H9 (cell line): ENCODE measurements around the gene GAS2. TPM values are rescaled to one million over a fixed set of nuclear protein-coding genes. Genes with fewer than 3 reads are reported as not detected.
A peak's percentile ranks its signal among the peaks of the same experiment; 100 is the strongest.

ENCODE experiments used
- DNase-seq: peaks from one replicate; pipeline ENCODE4 v3.0.0-alpha.2; 2017
- H2AFZ ChIP-seq: one replicate; pipeline ENCODE4 v1.6.1; 2013; ENCODE audit warnings: mild to moderate bottlenecking, low read length, control low read depth, moderate library complexity
- H2AK5ac ChIP-seq: 2 replicates; pipeline ENCODE4 v1.6.1; 2013; ENCODE audit warnings: low read length, control low read depth, mixed read lengths; ENCODE audit not compliant: insufficient read length
- H2BK120ac ChIP-seq: one replicate; pipeline ENCODE4 v1.6.1; 2013; ENCODE audit warnings: low read depth, mild to moderate bottlenecking, low read length, control low read depth, inconsistent platforms; ENCODE audit not compliant: poor library complexity, severe bottlenecking
- H2BK12ac ChIP-seq: 2 replicates; pipeline ENCODE4 v1.6.1; 2013; ENCODE audit warnings: low read length, control low read depth, mixed read lengths, low read depth; ENCODE audit not compliant: insufficient read length
- H2BK15ac ChIP-seq: 2 replicates; pipeline ENCODE4 v1.6.1; 2013; ENCODE audit warnings: low read depth, low read length, control low read depth
- H2BK20ac ChIP-seq: one replicate; pipeline ENCODE4 v1.6.1; 2013; ENCODE audit warnings: low read depth, mild to moderate bottlenecking, low read length, control low read depth, inconsistent platforms; ENCODE audit not compliant: poor library complexity, severe bottlenecking
- H2BK5ac ChIP-seq: 2 replicates; pipeline ENCODE4 v1.6.1; 2013; ENCODE audit warnings: low read length, control low read depth, mixed read lengths; ENCODE audit not compliant: insufficient read length
- H3K14ac ChIP-seq: 2 replicates; pipeline ENCODE4 v1.6.1; 2013; ENCODE audit warnings: low read length, control low read depth; ENCODE audit not compliant: insufficient read depth
- H3K18ac ChIP-seq: 2 replicates; pipeline ENCODE4 v1.6.1; 2013; ENCODE audit warnings: low read depth, mild to moderate bottlenecking, mixed read lengths, low read length, control low read depth; ENCODE audit not compliant: insufficient read length
- H3K23ac ChIP-seq: 2 replicates; pipeline ENCODE4 v1.6.1; 2013; ENCODE audit warnings: low read length, control low read depth, mixed read lengths, low read depth; ENCODE audit not compliant: insufficient read length
- H3K23me2 ChIP-seq: 2 replicates; pipeline ENCODE4 v1.6.1; 2013; ENCODE audit warnings: low read depth, mild to moderate bottlenecking, mixed read lengths, low read length, control low read depth; ENCODE audit not compliant: insufficient read length, poor library complexity, severe bottlenecking
- H3K27ac ChIP-seq: 2 replicates; pipeline ENCODE4 v1.5.1; 2013; ENCODE audit warnings: low read length, control low read depth, mixed read lengths, low read depth; ENCODE audit not compliant: insufficient read length
- H3K27me3 ChIP-seq: 2 replicates; pipeline ENCODE4 v1.6.1; 2013; ENCODE audit warnings: low read length, control low read depth, inconsistent platforms; ENCODE audit not compliant: insufficient read depth
- H3K4ac ChIP-seq: 2 replicates; pipeline ENCODE4 v1.6.1; 2013; ENCODE audit warnings: low read depth, mild to moderate bottlenecking, control low read depth, inconsistent platforms, low read length, moderate library complexity
- H3K4me1 ChIP-seq: 2 replicates; pipeline ENCODE4 v1.6.1; 2013; ENCODE audit warnings: low read length, control low read depth, inconsistent platforms; ENCODE audit not compliant: insufficient read depth
- H3K4me2 ChIP-seq: 2 replicates; pipeline ENCODE4 v1.6.1; 2013; ENCODE audit warnings: low read length, control low read depth, mixed read lengths; ENCODE audit not compliant: insufficient read length, insufficient read depth
- H3K56ac ChIP-seq: 2 replicates; pipeline ENCODE4 v1.6.1; 2013; ENCODE audit warnings: low read depth, mild to moderate bottlenecking, mixed read lengths, low read length, control low read depth; ENCODE audit not compliant: insufficient read length
- H3K79me1 ChIP-seq: 2 replicates; pipeline ENCODE4 v1.6.1; 2013; ENCODE audit warnings: low read depth, mild to moderate bottlenecking, moderate library complexity, low read length, control low read depth, inconsistent platforms; ENCODE audit not compliant: insufficient read depth, poor library complexity, severe bottlenecking
- H3K79me2 ChIP-seq: 2 replicates; pipeline ENCODE4 v1.6.1; 2013; ENCODE audit warnings: low read length, control low read depth, inconsistent platforms; ENCODE audit not compliant: insufficient read depth
- H3K9ac ChIP-seq: 2 replicates; pipeline ENCODE4 v1.6.1; 2013; ENCODE audit warnings: low read length, control low read depth, mixed read lengths; ENCODE audit not compliant: insufficient read length; ENCODE audit errors: extremely low read depth
- H3K9me3 ChIP-seq: one replicate; pipeline ENCODE4 v1.6.1; 2013; ENCODE audit warnings: low read depth, low read length, inconsistent platforms; ENCODE audit not compliant: control insufficient read depth
- H3T11ph ChIP-seq: one replicate; pipeline ENCODE4 v1.6.1; 2013; ENCODE audit warnings: mild to moderate bottlenecking, low read length, control low read depth, inconsistent platforms
- H4K20me1 ChIP-seq: one replicate; pipeline ENCODE4 v1.6.1; 2013; ENCODE audit not compliant: control insufficient read depth, insufficient read length, insufficient read depth
- H4K5ac ChIP-seq: 2 replicates; pipeline ENCODE4 v1.6.1; 2013; ENCODE audit warnings: low read depth, mild to moderate bottlenecking, mixed read lengths, low read length, control low read depth; ENCODE audit not compliant: insufficient read length
- H4K8ac ChIP-seq: replicated peaks from 2 replicates; pipeline ENCODE4 v1.6.1; 2013; ENCODE audit warnings: low read length, control low read depth, mixed read lengths, low read depth; ENCODE audit not compliant: insufficient read length
- H4K91ac ChIP-seq: 2 replicates; pipeline ENCODE4 v1.6.1; 2013; ENCODE audit warnings: low read depth, mild to moderate bottlenecking, moderate library complexity, mixed read lengths, low read length, control low read depth; ENCODE audit not compliant: insufficient read length
- H3K27ac Mint-ChIP-seq, 3 experiments: 2 replicates in 2 of 3; 3 replicates in 1 of 3; pipeline ENCODE4 v1.8.0; 2020 to 2021; ENCODE audit warnings: mixed read lengths in 3 of 3, mild to moderate bottlenecking in 1 of 3, moderate library complexity in 1 of 3
- H3K27me3 Mint-ChIP-seq: 2 replicates; pipeline ENCODE4 v1.8.0; 2021; ENCODE audit warnings: low read depth, mild to moderate bottlenecking, moderate library complexity, mixed read lengths
- H3K36me3 Mint-ChIP-seq, 3 experiments: 2 replicates in 2 of 3; 3 replicates in 1 of 3; pipeline ENCODE4 v1.8.0; 2020 to 2021; ENCODE audit warnings: low read depth in 3 of 3, mixed read lengths in 3 of 3; ENCODE audit not compliant: insufficient read depth in 1 of 3
- H3K4me1 Mint-ChIP-seq, 2 experiments: 2 replicates each; pipeline ENCODE4 v1.8.0; 2020; ENCODE audit warnings: mixed read lengths in 2 of 2
- H3K4me3 Mint-ChIP-seq, 2 experiments: 2 replicates in 1 of 2; 3 replicates in 1 of 2; pipeline ENCODE4 v1.8.0; 2020 to 2021; ENCODE audit warnings: mild to moderate bottlenecking in 2 of 2, mixed read lengths in 2 of 2, moderate library complexity in 1 of 2
- H3K9me3 Mint-ChIP-seq, 2 experiments: 2 replicates in 1 of 2; 3 replicates in 1 of 2; pipeline ENCODE4 v1.8.0; 2020; ENCODE audit warnings: mild to moderate bottlenecking in 2 of 2, mixed read lengths in 2 of 2, moderate library complexity in 1 of 2
- WGBS: extraction: QIAGEN DNeasy Blood & Tissue Kit; methylation state at CpG from one replicate; pipeline ENCODE4 v1.1.7; 2013; ENCODE audit warnings: missing lambda C conversion rate, low lambda C conversion rate, mixed read lengths; ENCODE audit not compliant: insufficient read length; ENCODE audit errors: extremely low coverage; 5-methylcytosine and 5-hydroxymethylcytosine counted together
- total RNA-seq: library from RNA; stranded (reverse); gene quantifications from 2 replicates; pipeline ENCODE4 v1.2.1, GENCODE V29; 2021
- TF ChIP-seq, protein P1 (sequence below): fragments of 200-600 bp; sonication (generic); conservative IDR thresholded peaks from 3 replicates; pipeline ENCODE4 v1.8.0; 2021; ENCODE audit warnings: antibody characterized with exemption, mild to moderate bottlenecking

The GAS2 gene
- total RNA-seq, 1 experiment from 2014 or later: 1.7 TPM

GRCh38 chr11:22828373-22828772, 162.0 kb downstream of the GAS2 start:
- no peaks in the 10 kb centered on the region for H3K79me1 ChIP-seq

More at GRCh38 chr11:22828373-22828772, 162.0 kb downstream of the GAS2 start:
- Mint-ChIP-seq H3K4me1 (peaks cover 13 to 26% of the 10 kb centered on the region in 2 experiments), H3K4me3 (peak overlapping the region; percentile 85 to 93), H3K9me3 (no peaks in the 10 kb centered on the region), H3K36me3 (no peaks in the 10 kb centered on the region), H3K27me3 (peaks cover 14% of the 10 kb centered on the region), H3K27ac (no peak overlapping the region)
- TF ChIP-seq, protein P1, sequence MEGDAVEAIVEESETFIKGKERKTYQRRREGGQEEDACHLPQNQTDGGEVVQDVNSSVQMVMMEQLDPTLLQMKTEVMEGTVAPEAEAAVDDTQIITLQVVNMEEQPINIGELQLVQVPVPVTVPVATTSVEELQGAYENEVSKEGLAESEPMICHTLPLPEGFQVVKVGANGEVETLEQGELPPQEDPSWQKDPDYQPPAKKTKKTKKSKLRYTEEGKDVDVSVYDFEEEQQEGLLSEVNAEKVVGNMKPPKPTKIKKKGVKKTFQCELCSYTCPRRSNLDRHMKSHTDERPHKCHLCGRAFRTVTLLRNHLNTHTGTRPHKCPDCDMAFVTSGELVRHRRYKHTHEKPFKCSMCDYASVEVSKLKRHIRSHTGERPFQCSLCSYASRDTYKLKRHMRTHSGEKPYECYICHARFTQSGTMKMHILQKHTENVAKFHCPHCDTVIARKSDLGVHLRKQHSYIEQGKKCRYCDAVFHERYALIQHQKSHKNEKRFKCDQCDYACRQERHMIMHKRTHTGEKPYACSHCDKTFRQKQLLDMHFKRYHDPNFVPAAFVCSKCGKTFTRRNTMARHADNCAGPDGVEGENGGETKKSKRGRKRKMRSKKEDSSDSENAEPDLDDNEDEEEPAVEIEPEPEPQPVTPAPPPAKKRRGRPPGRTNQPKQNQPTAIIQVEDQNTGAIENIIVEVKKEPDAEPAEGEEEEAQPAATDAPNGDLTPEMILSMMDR: no peak
- Histone ChIP-seq H2AK5ac (no peak overlapping the region), H3K18ac (no peak overlapping the region), H2BK5ac (no peak overlapping the region), H4K91ac (no peak overlapping the region), H3K4me2 (no peak overlapping the region), H4K5ac (no peak overlapping the region), H3K23ac (no peak overlapping the region), H3K56ac (no peak overlapping the region), H4K20me1 (no peaks in the 10 kb centered on the region), H3K9ac (no peak overlapping the region), H2BK120ac (no peak overlapping the region), H2AFZ (no peak overlapping the region), H3K14ac (no peak overlapping the region), H3K4ac (no peak overlapping the region), H2BK15ac (no peak overlapping the region), H2BK12ac (no peak overlapping the region), H3K79me2 (no peaks in the 10 kb centered on the region), H2BK20ac (no peak overlapping the region), H3K27ac (no peak overlapping the region), H3K9me3 (no peaks in the 10 kb centered on the region), H3K23me2 (peaks cover 3% of the 10 kb centered on the region), H4K8ac (no peak overlapping the region), H3K27me3 (no peaks in the 10 kb centered on the region), H3K4me1 (no peaks in the 10 kb centered on the region), H3T11ph (no peak overlapping the region)
- DNase-seq: no peak
- no CpG with 5 or more reads among the region's 6 CpGs for WGBS
